Rectal smooth muscle tissue (tissue), 1 donor: ENCODE measurements around the gene GRID1.

Experiments
- H3K27ac ChIP-seq: one replicate; pipeline ENCODE4 v1.7.0; 2013; ENCODE audit warnings: low read depth, low read length, inconsistent platforms
- H3K27me3 ChIP-seq: one replicate; pipeline ENCODE4 v1.7.0; 2013; ENCODE audit warnings: low read length; ENCODE audit not compliant: control insufficient read depth, insufficient read depth
- H3K36me3 ChIP-seq: one replicate; pipeline ENCODE4 v1.7.0; 2013; ENCODE audit warnings: low read length; ENCODE audit not compliant: control insufficient read depth, insufficient read depth
- H3K4me1 ChIP-seq: one replicate; pipeline ENCODE4 v1.7.0; 2013; ENCODE audit warnings: low read length; ENCODE audit not compliant: control insufficient read depth, insufficient read depth
- H3K4me3 ChIP-seq: one replicate; pipeline ENCODE4 v1.7.0; 2013; ENCODE audit warnings: low read length
- H3K9ac ChIP-seq: one replicate; pipeline ENCODE4 v1.7.0; 2013; ENCODE audit warnings: low read length

GRID1 gene

DNA sequence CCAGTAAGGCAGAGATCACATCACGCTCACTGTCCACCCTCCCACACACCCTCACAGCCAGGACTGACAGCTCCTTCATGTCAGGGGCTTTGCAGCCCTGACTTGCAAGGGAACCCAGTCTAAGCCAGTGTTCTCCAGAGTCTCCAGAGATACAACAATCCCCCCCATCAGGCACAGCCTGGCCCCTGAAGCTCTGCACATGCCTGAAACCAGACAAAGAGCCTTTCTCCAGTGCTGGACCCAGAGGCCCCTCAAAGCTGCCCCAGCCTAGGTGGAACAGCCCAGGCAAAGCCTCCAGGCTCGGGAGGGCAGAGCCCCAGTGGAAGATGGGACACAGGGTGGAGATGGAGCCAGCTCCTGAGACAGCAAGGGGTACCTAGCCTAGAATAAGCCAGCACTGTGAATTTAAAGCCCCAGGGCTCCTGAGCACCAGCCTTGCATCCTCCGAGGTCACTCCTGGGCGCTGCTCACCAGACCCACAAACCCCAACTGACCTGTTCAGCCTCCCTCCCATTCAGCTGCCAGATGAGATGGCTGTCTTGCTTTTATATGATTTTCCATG is 50.2 kb downstream of the GRID1 start:
- no peaks in the 10 kb centered on the region for H3K36me3 ChIP-seq
- H3K4me3 ChIP-seq = no peak overlapping the region
- no peak overlapping the region for H3K27ac ChIP-seq
- H3K9ac ChIP-seq = no peak overlapping the region
- no peaks in the 10 kb centered on the region for H3K27me3 ChIP-seq
- H3K4me1 ChIP-seq = no peaks in the 10 kb centered on the region

DNA sequence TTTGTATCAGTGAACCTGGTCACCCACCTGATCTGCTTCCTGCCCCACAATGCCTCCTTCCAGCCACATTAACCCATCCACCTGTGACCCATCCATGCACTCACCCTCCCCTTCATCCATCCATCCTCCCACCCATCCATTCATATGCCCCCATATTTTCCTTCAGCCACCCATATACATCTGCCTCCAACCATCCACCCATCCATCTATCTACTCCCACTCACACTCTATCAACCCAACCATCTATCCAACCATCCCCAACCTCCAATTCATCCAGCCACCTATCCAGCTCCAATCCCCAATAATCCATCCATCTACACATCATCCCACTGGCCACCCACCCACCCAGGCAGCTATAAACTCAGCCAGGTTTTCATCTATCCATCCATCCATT is 51.0 kb downstream of the GRID1 start:
- Histone ChIP-seq H3K4me1 (no peaks in the 10 kb centered on the region), H3K27me3 (no peaks in the 10 kb centered on the region), H3K9ac (no peak overlapping the region), H3K4me3 (no peak overlapping the region), H3K27ac (no peak overlapping the region), H3K36me3 (no peaks in the 10 kb centered on the region)

GRCh38 chr10:86314616-86315548 is 51.7 kb downstream of the GRID1 start:
- H3K27me3 ChIP-seq = no peaks in the 10 kb centered on the region
- H3K4me1 ChIP-seq = no peaks in the 10 kb centered on the region
- no peak overlapping the region for H3K4me3 ChIP-seq
- H3K27ac ChIP-seq = no peak overlapping the region
- H3K36me3 ChIP-seq = no peaks in the 10 kb centered on the region
- no peak overlapping the region for H3K9ac ChIP-seq

DNA sequence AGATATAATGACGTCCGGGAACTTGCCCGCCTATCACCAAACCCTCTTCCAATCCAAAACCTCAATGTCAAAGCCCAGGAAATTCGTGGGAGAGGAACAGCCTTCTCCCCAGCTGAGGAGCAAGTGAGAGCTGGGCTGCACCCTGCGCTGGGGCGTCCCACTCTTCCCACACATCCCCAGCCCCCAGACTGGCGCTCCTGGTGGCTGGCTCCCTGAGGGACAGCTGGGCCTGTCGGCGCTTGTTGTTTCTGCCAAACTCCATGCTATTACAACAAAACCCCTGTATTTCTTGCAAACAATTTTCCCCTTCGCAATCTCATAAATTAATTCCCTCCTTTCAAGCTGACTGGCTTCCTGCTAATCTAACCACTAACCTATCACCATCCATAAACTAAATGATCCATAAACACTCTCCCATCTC is 53.0 kb downstream of the GRID1 start:
- no peaks in the 10 kb centered on the region for H3K36me3 ChIP-seq
- H3K4me1 ChIP-seq = no peaks in the 10 kb centered on the region
- H3K27me3 ChIP-seq = no peaks in the 10 kb centered on the region
- no peak overlapping the region for H3K27ac ChIP-seq
- H3K9ac ChIP-seq = no peak overlapping the region
- H3K4me3 ChIP-seq = no peak overlapping the region

DNA sequence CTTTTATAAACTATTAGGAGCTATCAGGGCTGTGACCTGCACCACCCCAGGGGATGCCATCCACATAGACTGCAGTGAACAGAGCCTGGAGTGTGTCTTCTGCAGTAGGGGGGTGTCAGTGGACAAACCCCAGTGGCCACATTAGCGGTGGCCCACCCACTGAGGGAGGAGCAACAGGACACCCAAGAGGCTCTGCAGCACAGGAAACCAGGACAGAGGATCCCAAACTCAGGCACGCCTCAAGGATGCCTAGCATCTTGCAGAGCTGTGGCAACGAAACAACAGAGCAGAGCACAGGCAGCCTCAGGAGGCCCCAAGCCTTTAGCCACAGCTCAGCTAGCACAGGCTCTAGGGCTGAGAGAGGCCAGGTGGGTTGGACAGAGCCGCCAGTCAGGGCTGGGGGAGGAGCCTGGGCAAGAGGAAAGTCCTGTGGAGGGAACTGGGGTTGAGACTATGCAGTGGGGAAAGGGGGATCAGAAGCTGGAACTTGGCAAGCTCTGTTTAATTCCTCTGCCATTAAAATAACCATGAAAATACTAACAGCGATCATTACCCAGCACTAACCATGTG is 53.8 kb downstream of the GRID1 start:
- H3K4me1 ChIP-seq = no peaks in the 10 kb centered on the region
- no peak overlapping the region for H3K9ac ChIP-seq
- no peak overlapping the region for H3K4me3 ChIP-seq
- no peaks in the 10 kb centered on the region for H3K27me3 ChIP-seq
- no peaks in the 10 kb centered on the region for H3K36me3 ChIP-seq
- no peak overlapping the region for H3K27ac ChIP-seq

DNA sequence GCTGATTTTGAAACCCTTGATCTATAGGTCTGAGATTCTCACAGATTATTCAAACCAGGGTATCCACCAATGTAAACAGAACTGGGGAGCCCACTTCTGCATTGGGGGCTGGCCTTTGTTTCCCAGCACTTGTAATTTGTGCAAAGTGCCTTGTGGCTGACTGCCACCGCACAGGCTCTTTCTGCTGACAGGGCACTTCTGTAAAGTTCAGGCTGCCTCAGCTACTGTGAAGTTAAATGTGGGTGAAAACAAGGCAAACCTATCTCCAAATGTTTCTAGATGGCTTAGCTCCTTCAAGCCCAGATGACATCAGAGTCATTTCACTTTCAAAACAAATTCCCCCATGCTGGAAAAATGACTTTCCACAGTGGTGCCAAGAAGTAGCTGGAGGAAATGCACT is 54.7 kb downstream of the GRID1 start:
- Histone ChIP-seq H3K4me1 (no peaks in the 10 kb centered on the region), H3K36me3 (no peaks in the 10 kb centered on the region), H3K27ac (no peak overlapping the region), H3K27me3 (no peaks in the 10 kb centered on the region), H3K9ac (no peak overlapping the region), H3K4me3 (no peak overlapping the region)

DNA sequence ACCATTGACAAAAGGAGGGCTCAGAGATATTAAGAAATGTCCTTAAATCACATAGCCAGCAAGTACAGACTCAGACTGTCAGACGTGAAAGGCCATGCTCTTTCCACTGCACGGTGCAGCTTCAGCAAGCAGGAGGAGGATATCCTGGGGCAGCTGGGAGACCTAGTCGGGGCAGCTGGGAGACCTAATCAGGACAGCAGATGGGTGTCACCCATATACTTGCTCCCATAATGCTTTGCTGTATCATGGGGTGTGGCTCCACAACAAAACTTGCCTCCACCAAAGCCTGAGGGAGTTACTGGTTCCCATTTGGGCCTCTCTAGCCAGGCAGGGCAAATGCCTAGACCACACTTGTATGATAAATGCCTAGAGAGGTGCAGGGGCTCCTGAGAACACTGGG is 55.4 kb downstream of the GRID1 start:
- H3K4me3 ChIP-seq = no peak overlapping the region
- no peaks in the 10 kb centered on the region for H3K36me3 ChIP-seq
- no peak overlapping the region for H3K27ac ChIP-seq
- H3K9ac ChIP-seq = no peak overlapping the region
- no peaks in the 10 kb centered on the region for H3K4me1 ChIP-seq
- H3K27me3 ChIP-seq = no peaks in the 10 kb centered on the region

- Histone ChIP-seq H3K36me3 (no peaks in the 10 kb centered on the region), H3K4me1 (no peaks in the 10 kb centered on the region)
Measured at GRCh38 chr10:86310702-86311101, 55.9 kb downstream of the GRID1 start.

GRCh38 chr10:86310291-86310690 is 56.3 kb downstream of the GRID1 start:
- H3K4me3 ChIP-seq = no peak overlapping the region
- no peaks in the 10 kb centered on the region for H3K4me1 ChIP-seq
- H3K27ac ChIP-seq = no peak overlapping the region
- no peaks in the 10 kb centered on the region for H3K36me3 ChIP-seq
- no peaks in the 10 kb centered on the region for H3K27me3 ChIP-seq
- H3K9ac ChIP-seq = no peak overlapping the region

More at GRCh38 chr10:86310702-86311101, 55.9 kb downstream of the GRID1 start:
- H3K9ac ChIP-seq = no peak overlapping the region
- H3K27me3 ChIP-seq = no peaks in the 10 kb centered on the region
- H3K27ac ChIP-seq = no peak overlapping the region
- no peak overlapping the region for H3K4me3 ChIP-seq

- H3K27ac ChIP-seq = no peak overlapping the region
Measured at GRCh38 chr10:86308056-86308455, 58.5 kb downstream of the GRID1 start.

GRCh38 chr10:86306628-86307278 is 59.8 kb downstream of the GRID1 start:
- H3K4me1 ChIP-seq = no peaks in the 10 kb centered on the region
- no peaks in the 10 kb centered on the region for H3K27me3 ChIP-seq
- H3K9ac ChIP-seq = no peak overlapping the region
- H3K4me3 ChIP-seq = no peak overlapping the region
- no peaks in the 10 kb centered on the region for H3K36me3 ChIP-seq
- H3K27ac ChIP-seq = no peak overlapping the region

More at GRCh38 chr10:86308056-86308455, 58.5 kb downstream of the GRID1 start:
- H3K4me3 ChIP-seq = no peak overlapping the region
- H3K4me1 ChIP-seq = no peaks in the 10 kb centered on the region
- no peak overlapping the region for H3K9ac ChIP-seq
- H3K36me3 ChIP-seq = no peaks in the 10 kb centered on the region
- H3K27me3 ChIP-seq = no peaks in the 10 kb centered on the region

DNA sequence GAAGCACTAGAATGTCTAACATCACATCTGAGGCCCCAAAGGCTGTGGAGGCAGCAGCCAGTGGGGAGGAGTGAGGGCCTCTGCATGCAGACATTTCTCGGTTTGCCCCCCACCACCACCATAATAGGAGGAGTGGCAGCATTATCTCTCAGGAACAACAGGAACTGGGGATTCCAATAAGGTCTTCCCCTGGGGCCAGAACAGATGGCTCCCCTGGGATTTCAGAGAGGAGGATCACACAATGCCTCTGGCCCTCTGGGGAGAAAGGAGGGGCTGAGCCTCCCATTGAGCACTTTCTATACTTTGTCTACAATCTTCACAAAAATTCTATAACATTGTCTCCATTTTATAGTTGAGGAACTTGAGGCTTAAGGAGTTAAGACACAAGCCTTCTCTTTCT is 61.1 kb downstream of the GRID1 start:
- no peak overlapping the region for H3K9ac ChIP-seq
- no peaks in the 10 kb centered on the region for H3K4me1 ChIP-seq
- H3K27ac ChIP-seq = no peak overlapping the region
- no peaks in the 10 kb centered on the region for H3K27me3 ChIP-seq
- no peaks in the 10 kb centered on the region for H3K36me3 ChIP-seq
- H3K4me3 ChIP-seq = no peak overlapping the region
